Lower lobe of right lung (tissue), 2 donors: Measurements from ENCODE around the gene PHACTR1. TPM values are rescaled to one million over a fixed set of nuclear protein-coding genes. Genes with fewer than 3 reads are reported as not detected.

Experiments used
- ATAC-seq, 2 donors: fragments of 200-7000 bp; cut with Tn5 transposase; one replicate each; pipeline ENCODE4 v1.9.1; 2020 to 2022; ENCODE audit warnings: mild to moderate bottlenecking in 2 of 2, moderate library complexity in 2 of 2
- DNase-seq: peaks from one replicate; pipeline ENCODE4 v3.0.0-alpha.2; 2020
- H3K27ac ChIP-seq: fragments of 200-600 bp; one replicate; pipeline ENCODE4 v1.8.0; 2022
- H3K27me3 ChIP-seq: fragments of 200-600 bp; one replicate; pipeline ENCODE4 v1.8.0; 2022; ENCODE audit warnings: low read depth
- H3K36me3 ChIP-seq: fragments of 200-600 bp; one replicate; pipeline ENCODE4 v1.8.0; 2022; ENCODE audit warnings: mild to moderate bottlenecking
- H3K4me1 ChIP-seq: fragments of 200-600 bp; one replicate; pipeline ENCODE4 v1.8.0; 2022
- H3K4me3 ChIP-seq: fragments of 200-600 bp; one replicate; pipeline ENCODE4 v1.8.0; 2022; ENCODE audit warnings: mild to moderate bottlenecking
- H3K9me3 ChIP-seq: fragments of 200-600 bp; one replicate; pipeline ENCODE4 v1.8.0; 2022
- CTCF ChIP-seq: fragments of 200-600 bp; IDR thresholded peaks from one replicate; pipeline ENCODE4 v1.8.0; 2022; ENCODE audit warnings: antibody characterized with exemption, mild to moderate bottlenecking
- intact Hi-C: fragments of 100-400 bp; cut with DNase I; formaldehyde crosslinking; loops from one replicate; pipeline ENCODE4 v1.11.0; 2022
- total RNA-seq: library from RNA; stranded (reverse); fragmentation: NEBNext Ultra II Directional; extraction: Animal tissue kit (Norgen Biotek cat#: 25700); gene quantifications from one replicate; pipeline ENCODE4 v1.2.1, GENCODE V29; 2021
- donor health status: DM: no; HTN: yes; CAD: no; lungs with severe emphysema.

Gene PHACTR1
- total RNA-seq, 1 donor from 2014 or later: 91.0 TPM

DNA sequence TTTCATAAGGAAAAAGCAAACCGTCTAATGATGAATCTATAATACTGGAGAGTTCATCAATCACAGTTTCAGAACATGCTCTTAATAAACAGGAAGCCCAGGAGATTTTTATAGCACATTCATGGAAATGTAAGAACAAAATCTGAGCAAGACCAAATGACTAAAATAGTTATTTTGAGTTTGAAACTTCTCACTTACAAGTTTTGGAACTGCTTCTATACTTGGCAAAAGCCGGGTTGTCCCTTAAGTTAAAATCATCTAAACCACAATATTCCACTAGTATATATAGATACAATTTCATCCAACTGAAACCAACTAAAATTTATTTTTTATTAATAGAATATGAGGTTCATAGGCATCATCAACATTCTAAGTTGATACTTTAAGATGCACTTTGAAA, 268.2 kb downstream of the PHACTR1 start:
- no peak overlapping the region for H3K27ac ChIP-seq
- H3K36me3 ChIP-seq: no peaks in the 10 kb centered on the region
- no peaks in the 10 kb centered on the region for H3K27me3 ChIP-seq
- no peak for TF ChIP-seq CTCF
- intact Hi-C loops: no loop called here
- ATAC-seq: no peak
- no peak overlapping the region for H3K4me3 ChIP-seq
- no peak for DNase-seq
- H3K4me1 ChIP-seq: no peaks in the 10 kb centered on the region
- no peaks in the 10 kb centered on the region for H3K9me3 ChIP-seq

DNA sequence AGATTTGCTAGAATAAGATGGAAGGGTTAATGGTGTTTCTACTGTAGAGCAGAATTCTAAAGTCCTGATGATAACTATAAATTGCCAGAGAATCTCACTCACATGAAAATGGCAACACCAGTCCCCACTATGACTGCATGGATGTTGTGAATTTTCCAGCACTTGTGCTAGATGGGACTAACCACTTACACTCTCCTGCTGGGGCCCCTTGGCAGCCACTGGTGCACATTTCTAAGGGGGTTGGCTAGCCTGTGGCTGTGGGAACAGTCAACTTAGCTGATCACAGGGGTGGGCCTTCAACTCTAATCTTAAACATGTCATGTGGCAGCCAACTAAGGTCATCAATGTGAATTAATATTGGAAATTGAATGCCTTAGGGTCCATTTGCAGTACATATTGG, 271.2 kb downstream of the PHACTR1 start:
- peaks cover 10% of the 10 kb centered on the region for H3K4me1 ChIP-seq
- ATAC-seq: no peak
- H3K27ac ChIP-seq: no peak overlapping the region

GRCh38 chr6:12990162-12990561, 273.6 kb downstream of the PHACTR1 start:
- Histone ChIP-seq H3K4me1 (peaks cover 10% of the 10 kb centered on the region), H3K4me3 (no peak overlapping the region), H3K36me3 (no peaks in the 10 kb centered on the region), H3K27me3 (no peaks in the 10 kb centered on the region), H3K27ac (no peak overlapping the region), H3K9me3 (no peaks in the 10 kb centered on the region)
- TF ChIP-seq CTCF: no peak
- DNase-seq (peak; percentile 65), ATAC-seq (peak; percentile 86 to 92)
- intact Hi-C loops: no loop called here

More for the DNA sequence above, 271.2 kb downstream of the PHACTR1 start:
- no peak for DNase-seq
- intact Hi-C loops: no loop called here
- Histone ChIP-seq H3K36me3 (no peaks in the 10 kb centered on the region), H3K9me3 (no peaks in the 10 kb centered on the region), H3K4me3 (no peak overlapping the region), H3K27me3 (no peaks in the 10 kb centered on the region)
- TF ChIP-seq CTCF: no peak

DNA sequence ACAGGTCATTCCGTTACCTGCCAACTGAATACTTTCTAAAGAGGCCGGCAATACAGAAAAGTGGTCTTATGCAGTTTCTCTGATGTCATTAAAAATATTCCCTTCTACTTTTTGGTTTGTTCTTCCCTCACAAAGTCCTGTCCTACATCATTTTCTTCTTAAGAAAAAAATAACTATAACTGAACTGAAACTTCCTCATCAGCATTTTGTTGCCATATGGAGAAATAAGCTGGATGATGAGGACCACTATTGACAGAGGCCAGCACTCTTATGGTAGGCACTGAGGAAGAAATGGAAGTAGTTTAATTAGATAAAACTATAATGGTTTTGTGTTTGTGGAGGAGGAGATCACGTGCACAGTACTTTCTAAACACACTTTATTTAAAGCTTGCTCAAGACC, 274.9 kb downstream of the PHACTR1 start:
- Histone ChIP-seq H3K4me1 (peaks cover 10% of the 10 kb centered on the region), H3K27me3 (no peaks in the 10 kb centered on the region), H3K4me3 (no peak overlapping the region), H3K9me3 (no peaks in the 10 kb centered on the region), H3K27ac (no peak overlapping the region), H3K36me3 (no peaks in the 10 kb centered on the region)
- intact Hi-C loops: no loop called here
- DNase-seq (no peak), ATAC-seq (no peak)
- no peak for TF ChIP-seq CTCF

DNA sequence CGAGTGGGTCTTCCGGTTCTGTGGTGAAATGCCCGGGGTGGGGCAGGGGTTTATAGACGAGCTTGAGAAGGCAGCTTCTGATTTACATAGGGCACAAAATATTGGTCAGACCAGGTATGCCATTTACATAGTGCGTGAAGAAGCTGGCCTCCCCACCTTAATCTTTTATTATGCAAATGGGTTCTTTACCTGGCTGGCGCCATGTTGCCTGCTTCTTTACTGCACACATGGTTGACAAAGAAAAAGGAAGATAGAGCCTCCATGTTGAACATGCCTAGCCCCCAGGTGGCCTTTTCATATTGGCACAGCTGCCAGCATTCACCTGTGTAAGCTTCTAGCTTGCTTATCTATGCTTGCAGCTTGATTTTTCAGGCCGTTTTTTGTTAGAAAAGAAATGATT, 276.2 kb downstream of the PHACTR1 start:
- intact Hi-C loops: no loop called here
- ATAC-seq (no peak), DNase-seq (no peak)
- Histone ChIP-seq H3K27ac (no peak overlapping the region), H3K27me3 (no peaks in the 10 kb centered on the region), H3K36me3 (no peaks in the 10 kb centered on the region), H3K4me1 (peaks cover 10% of the 10 kb centered on the region), H3K4me3 (no peak overlapping the region), H3K9me3 (no peaks in the 10 kb centered on the region)
- no peak for TF ChIP-seq CTCF
